Activated CD8-positive, alpha-beta T cell treated with anti-CD3 and anti-CD28 coated beads, Interleukin-2, amount 10 ng/mL, durations not matched to agents 7 days and 5 days (primary cell): ENCODE data around the gene PITPNM3. TPM values are rescaled to one million over a fixed set of nuclear protein-coding genes. Genes with fewer than 3 reads are reported as not detected.

ENCODE experiments used
- ATAC-seq: fragments of 150-1000 bp; cut with Tn5 transposase; one replicate; pipeline ENCODE4 v1.10.0; 2021; ENCODE audit warnings: moderate library complexity
- CTCF ChIA-PET: fragments of 350-600 bp; sonication (Branson Sonifier 250); formaldehyde crosslinking; loops from one replicate; lab custom pipeline; 2021; ENCODE audit warnings: antibody characterized with exemption; lab: Charles Lee
- POLR2A ChIA-PET: fragments of 350-600 bp; sonication (Branson Sonifier 250); formaldehyde crosslinking; loops from one replicate; lab custom pipeline; 2021; ENCODE audit warnings: antibody characterized with exemption; lab: Charles Lee
- DNase-seq: peaks from one replicate; pipeline ENCODE4 v3.0.0-alpha.2; 2020
- H3K27ac Mint-ChIP-seq: one replicate; pipeline ENCODE4 v1.8.0; 2021; ENCODE audit warnings: mild to moderate bottlenecking, mixed read lengths
- H3K27me3 Mint-ChIP-seq: one replicate; pipeline ENCODE4 v1.8.0; 2021; ENCODE audit warnings: low read depth, mixed read lengths
- H3K36me3 Mint-ChIP-seq: one replicate; pipeline ENCODE4 v1.8.0; 2021; ENCODE audit warnings: low read depth, mixed read lengths
- H3K4me1 Mint-ChIP-seq: one replicate; pipeline ENCODE4 v1.8.0; 2021; ENCODE audit warnings: low read depth, mixed read lengths
- H3K4me3 Mint-ChIP-seq: one replicate; pipeline ENCODE4 v1.8.0; 2021; ENCODE audit warnings: mild to moderate bottlenecking, mixed read lengths
- H3K9me3 Mint-ChIP-seq: one replicate; pipeline ENCODE4 v1.8.0; 2022; ENCODE audit warnings: mixed read lengths; ENCODE audit not compliant: insufficient read depth
- total RNA-seq, 2 experiments: library from RNA; stranded (reverse); gene quantifications; one replicate each; pipeline ENCODE4 v1.2.3, GENCODE V29; 2021

Gene PITPNM3
- total RNA-seq, 2 experiments from 2014 or later: 0.68 to 0.71 TPM

DNA sequence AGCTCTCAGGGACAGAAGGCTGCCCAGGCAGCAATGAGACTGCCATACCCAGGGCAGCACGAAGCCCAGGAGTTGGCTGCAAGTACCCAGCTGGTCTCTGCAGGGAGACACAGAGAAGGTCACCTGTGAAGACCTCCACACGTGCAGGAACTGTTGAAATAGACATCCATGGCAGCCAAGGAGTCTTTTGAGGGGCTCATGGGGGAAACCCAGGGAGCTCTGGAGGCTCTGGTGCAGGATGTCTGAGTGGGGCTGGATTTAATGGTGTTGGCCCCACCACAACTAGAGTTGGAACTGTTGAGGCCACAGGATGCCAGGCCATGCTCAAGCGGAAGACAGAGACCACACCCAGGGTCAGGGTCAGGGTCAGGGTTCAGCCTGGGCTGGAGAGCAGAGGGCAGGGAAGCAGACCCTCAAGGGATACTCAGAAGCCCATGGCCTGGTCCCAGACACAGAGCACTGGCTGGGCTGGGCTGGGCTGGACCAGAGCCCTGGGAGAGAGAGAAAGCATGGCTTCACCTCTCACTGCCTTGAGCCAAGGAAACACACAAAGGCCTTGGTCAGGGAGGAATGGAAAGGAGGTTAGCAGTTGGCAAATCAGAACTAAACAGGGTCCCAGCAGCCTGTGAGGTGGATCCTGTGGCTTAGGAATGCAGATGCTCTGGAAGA is 21.4 kb downstream of the PITPNM3 start:
- Mint-ChIP-seq H3K4me3 (no peak overlapping the region), H3K4me1 (no peaks in the 10 kb centered on the region), H3K36me3 (no peaks in the 10 kb centered on the region), H3K9me3 (no peaks in the 10 kb centered on the region), H3K27me3 (no peaks in the 10 kb centered on the region), H3K27ac (no peak overlapping the region)
- ATAC-seq: no peak
- DNase-seq: no peak
- ChIA-PET CTCF (no interaction called here), POLR2A (no interaction called here)

DNA sequence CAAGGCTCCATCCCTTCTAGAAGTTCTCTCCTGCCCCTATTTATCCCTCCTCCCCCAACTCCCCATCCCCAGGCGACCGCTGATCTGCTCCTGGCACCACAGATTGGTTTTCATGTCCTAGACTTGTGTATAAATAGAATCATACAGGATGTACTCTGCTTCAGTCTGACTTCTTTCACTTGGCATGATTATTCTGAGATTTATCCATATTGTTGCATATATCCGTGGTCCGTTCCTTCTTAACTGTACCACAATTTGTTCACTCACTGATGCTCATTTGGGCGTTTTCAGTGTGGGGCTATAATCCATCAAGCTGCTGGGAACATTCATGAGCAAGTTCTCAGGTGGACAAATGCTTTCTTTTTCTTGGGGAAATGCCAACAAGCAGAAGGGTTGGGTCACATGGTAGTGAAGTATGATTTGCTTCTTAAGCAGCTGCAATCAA is 23.9 kb downstream of the PITPNM3 start:
- no peak overlapping the region for H3K4me3 Mint-ChIP-seq
- POLR2A ChIA-PET: no interaction called here
- H3K27ac Mint-ChIP-seq: no peak overlapping the region
- H3K4me1 Mint-ChIP-seq: no peaks in the 10 kb centered on the region
- no peaks in the 10 kb centered on the region for H3K36me3 Mint-ChIP-seq
- CTCF ChIA-PET: interaction anchor here (1.3 kb wide), 1 partner anchor 60 kb away, joined by 3 read pairs; no protein-coding TSS in a partner anchor
- H3K27me3 Mint-ChIP-seq: no peaks in the 10 kb centered on the region
- no peak for ATAC-seq
- H3K9me3 Mint-ChIP-seq: no peaks in the 10 kb centered on the region
- DNase-seq: no peak

DNA sequence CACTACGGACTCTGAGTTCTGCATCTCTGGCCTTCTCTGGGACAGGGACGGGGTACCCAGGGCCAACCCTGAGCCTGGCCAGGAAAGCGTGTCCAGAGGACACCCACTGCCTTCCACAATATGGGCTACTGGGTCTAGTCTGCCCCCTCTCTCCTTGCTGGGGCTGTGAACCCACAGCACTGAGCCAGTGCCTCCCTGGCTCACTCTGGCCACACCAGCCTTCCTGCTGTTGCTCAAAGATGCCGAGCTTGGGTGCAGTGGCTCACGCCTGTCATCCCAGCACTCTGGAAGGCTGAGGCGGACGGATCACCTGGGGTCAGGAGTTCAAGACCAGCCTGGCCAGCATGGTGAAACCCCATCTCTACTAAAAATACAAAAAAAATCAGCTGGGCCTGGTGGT is 24.8 kb downstream of the PITPNM3 start:
- ATAC-seq: no peak
- no peak for DNase-seq
- no peaks in the 10 kb centered on the region for H3K36me3 Mint-ChIP-seq
- no peak overlapping the region for H3K27ac Mint-ChIP-seq
- no peaks in the 10 kb centered on the region for H3K27me3 Mint-ChIP-seq
- no peaks in the 10 kb centered on the region for H3K4me1 Mint-ChIP-seq
- CTCF ChIA-PET: interaction anchor here (1.3 kb wide), 1 partner anchor 60 kb away, joined by 3 read pairs; no protein-coding TSS in a partner anchor
- no peaks in the 10 kb centered on the region for H3K9me3 Mint-ChIP-seq
- no peak overlapping the region for H3K4me3 Mint-ChIP-seq
- POLR2A ChIA-PET: no interaction called here

DNA sequence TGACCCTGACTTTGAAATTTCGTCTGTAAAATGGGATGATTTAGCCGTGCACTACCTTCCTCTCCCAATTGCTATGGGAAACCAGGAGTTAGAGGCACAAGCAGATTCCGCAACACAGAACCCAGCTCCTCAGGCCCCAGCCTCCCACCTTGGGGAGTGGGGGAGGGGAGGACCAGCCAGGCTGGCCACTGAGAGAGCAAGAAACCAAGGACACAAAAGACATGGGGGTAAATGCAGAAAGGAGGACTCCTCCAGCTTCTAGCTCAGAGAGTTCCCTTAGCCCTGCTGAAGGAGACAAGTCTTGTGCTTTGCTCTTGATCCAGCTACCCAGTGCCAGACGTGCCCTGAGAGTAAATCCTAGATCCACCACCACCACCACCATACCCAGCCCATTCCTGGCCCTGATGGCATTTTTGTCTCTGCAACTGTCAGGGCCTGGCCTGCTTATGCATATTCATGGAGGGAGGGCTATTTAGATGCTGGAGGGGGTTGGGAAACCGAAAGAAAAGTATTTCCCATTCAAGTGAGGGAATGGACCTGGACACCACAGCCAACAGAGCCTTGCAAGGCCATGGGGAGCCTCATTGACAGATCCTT is 25.9 kb downstream of the PITPNM3 start:
- CTCF ChIA-PET: no interaction called here
- POLR2A ChIA-PET: no interaction called here
- no peaks in the 10 kb centered on the region for H3K36me3 Mint-ChIP-seq
- no peaks in the 10 kb centered on the region for H3K9me3 Mint-ChIP-seq
- no peaks in the 10 kb centered on the region for H3K4me1 Mint-ChIP-seq
- DNase-seq: no peak
- no peak for ATAC-seq
- no peak overlapping the region for H3K4me3 Mint-ChIP-seq
- no peaks in the 10 kb centered on the region for H3K27me3 Mint-ChIP-seq
- no peak overlapping the region for H3K27ac Mint-ChIP-seq

DNA sequence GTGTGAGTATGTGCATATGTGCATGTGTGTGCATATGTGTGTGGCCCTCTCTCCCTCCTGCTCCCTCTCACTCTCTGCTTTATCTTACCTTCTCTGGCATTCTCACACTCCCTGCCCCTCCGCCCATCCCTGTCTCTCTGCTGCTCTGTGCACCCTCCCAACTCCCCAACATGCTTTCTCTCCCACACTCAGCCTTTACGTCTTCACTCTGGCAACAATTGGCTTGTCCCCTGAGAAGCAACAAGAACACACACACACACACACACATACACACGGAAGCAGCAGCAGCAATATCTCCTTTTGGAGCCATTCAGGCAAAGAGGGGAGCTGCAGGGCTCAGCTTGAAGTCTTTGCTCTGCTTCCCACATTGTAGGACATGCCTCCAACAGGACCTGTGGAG is 27.8 kb downstream of the PITPNM3 start:
- DNase-seq (no peak), ATAC-seq (no peak)
- Mint-ChIP-seq H3K27me3 (no peaks in the 10 kb centered on the region), H3K4me1 (no peaks in the 10 kb centered on the region), H3K9me3 (no peaks in the 10 kb centered on the region), H3K4me3 (no peak overlapping the region), H3K27ac (no peak overlapping the region), H3K36me3 (no peaks in the 10 kb centered on the region)
- ChIA-PET POLR2A (no interaction called here), CTCF (no interaction called here)

DNA sequence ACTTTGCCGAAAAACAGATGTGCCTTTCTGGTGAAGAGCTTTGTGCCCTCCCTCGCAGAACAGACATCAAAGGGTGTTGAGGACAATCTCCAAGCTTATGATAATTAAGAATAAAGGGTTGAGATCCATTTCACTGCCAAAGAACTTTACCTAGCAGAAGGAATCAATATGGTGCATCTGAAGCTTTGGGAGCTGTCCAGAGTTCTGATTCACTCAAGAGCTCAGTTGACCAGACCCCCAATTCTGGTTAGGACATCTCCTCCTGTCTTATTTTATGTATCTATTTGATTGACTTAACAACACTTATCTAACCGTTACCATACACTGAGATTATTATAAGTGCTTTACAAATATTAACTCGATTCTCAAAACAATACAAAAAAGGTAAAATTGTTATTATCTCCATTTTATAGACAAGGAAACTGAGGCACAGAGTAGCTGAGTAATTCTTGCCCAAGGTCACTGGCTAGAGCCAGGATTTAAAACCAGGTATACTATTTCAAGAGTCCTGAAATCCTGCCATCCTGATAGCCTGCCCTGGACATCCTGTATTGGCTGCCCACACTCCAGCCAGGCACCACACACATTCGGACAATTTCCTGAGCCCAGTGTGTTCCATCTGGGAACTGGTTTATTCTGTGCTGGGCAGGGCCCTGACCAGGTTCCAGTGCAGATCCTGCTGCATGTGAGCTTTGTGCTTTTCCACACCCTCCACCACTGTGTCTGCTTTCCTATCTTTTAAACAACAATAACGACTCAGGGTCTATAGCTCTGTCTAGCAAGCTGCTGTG is 29.8 kb downstream of the PITPNM3 start:
- no peaks in the 10 kb centered on the region for H3K36me3 Mint-ChIP-seq
- no peak overlapping the region for H3K27ac Mint-ChIP-seq
- no peaks in the 10 kb centered on the region for H3K4me1 Mint-ChIP-seq
- no peaks in the 10 kb centered on the region for H3K9me3 Mint-ChIP-seq
- ChIA-PET CTCF (interaction anchor here (1.2 kb wide), 1 partner anchor 53 kb away, joined by 3 read pairs; no protein-coding TSS in a partner anchor), POLR2A (no interaction called here)
- H3K27me3 Mint-ChIP-seq: no peaks in the 10 kb centered on the region
- ATAC-seq (no peak), DNase-seq (no peak)
- H3K4me3 Mint-ChIP-seq: no peak overlapping the region

DNA sequence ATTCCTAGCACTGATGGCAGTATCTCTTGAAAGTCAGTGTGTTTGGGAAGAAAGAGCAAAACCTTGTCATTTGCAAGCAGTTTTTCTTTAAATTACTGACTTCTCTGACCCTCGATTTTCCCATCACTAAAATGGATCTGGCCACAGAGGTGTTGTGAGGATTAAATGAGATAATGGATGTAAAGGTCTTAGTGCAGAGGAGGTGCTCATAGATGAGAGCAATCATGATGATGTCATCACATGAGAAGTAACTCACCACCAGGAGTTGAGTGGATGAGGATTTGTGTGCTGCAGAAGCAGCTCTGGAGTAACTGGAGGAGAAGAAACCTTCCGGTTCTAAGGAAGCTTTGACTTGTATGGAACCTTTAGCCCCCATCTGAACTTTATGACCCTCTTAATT is 30.6 kb downstream of the PITPNM3 start:
- H3K36me3 Mint-ChIP-seq: no peaks in the 10 kb centered on the region
- CTCF ChIA-PET: no interaction called here

DNA sequence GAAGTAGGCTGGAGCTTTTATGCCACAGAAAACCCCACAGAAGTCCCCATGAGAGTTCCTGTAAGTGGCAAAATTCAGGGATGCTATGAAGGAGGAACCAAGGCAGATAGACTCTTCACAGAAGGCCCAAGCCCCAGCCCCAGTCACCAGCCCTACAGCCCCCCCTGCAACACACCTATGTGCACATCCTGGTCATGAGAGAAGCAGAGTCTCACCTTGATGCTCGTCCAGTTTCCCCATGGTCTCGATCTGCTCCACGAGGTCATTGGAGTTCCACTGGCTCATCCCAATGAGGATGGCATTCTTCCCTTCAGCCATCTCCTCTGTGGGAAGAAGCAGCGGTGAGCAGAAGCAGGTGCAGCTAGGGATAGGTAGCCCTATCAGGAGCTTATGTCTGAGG is 31.2 kb downstream of the PITPNM3 start:
- Mint-ChIP-seq H3K27ac (no peak overlapping the region), H3K36me3 (no peaks in the 10 kb centered on the region), H3K4me3 (no peak overlapping the region), H3K9me3 (no peaks in the 10 kb centered on the region), H3K4me1 (no peaks in the 10 kb centered on the region), H3K27me3 (no peaks in the 10 kb centered on the region)
- no peak for ATAC-seq
- CTCF ChIA-PET: no interaction called here
- no peak for DNase-seq
- POLR2A ChIA-PET: no interaction called here

More for the DNA sequence above, 30.6 kb downstream of the PITPNM3 start:
- H3K4me1 Mint-ChIP-seq: no peaks in the 10 kb centered on the region
- POLR2A ChIA-PET: no interaction called here
- no peak overlapping the region for H3K27ac Mint-ChIP-seq
- H3K9me3 Mint-ChIP-seq: no peaks in the 10 kb centered on the region
- H3K4me3 Mint-ChIP-seq: no peak overlapping the region
- H3K27me3 Mint-ChIP-seq: no peaks in the 10 kb centered on the region
- no peak for DNase-seq
- no peak for ATAC-seq

DNA sequence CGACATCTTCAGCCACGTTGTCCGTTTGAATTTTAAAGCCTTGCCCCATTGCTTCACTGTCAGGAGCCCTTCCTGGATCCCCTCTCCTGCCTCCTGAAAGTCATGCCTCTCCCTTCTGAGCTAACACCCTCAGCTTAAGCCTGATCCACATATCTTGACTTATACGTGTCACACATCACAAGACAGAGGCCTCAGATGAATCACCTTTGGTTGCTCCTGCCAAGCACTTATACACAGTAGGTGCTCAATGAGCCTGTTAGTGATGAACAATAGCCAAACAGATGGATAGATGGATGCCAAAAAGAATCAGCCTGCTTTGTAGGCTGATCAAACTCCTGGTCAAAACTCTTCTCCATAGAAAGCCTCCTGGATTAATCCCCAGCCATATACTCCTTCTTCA is 31.8 kb downstream of the PITPNM3 start:
- DNase-seq: no peak
- ChIA-PET CTCF (no interaction called here), POLR2A (no interaction called here)
- no peak overlapping the region for H3K27ac Mint-ChIP-seq
- H3K36me3 Mint-ChIP-seq: no peaks in the 10 kb centered on the region
- H3K4me1 Mint-ChIP-seq: no peaks in the 10 kb centered on the region
- no peak overlapping the region for H3K4me3 Mint-ChIP-seq
- H3K27me3 Mint-ChIP-seq: no peaks in the 10 kb centered on the region
- H3K9me3 Mint-ChIP-seq: no peaks in the 10 kb centered on the region
- no peak for ATAC-seq

DNA sequence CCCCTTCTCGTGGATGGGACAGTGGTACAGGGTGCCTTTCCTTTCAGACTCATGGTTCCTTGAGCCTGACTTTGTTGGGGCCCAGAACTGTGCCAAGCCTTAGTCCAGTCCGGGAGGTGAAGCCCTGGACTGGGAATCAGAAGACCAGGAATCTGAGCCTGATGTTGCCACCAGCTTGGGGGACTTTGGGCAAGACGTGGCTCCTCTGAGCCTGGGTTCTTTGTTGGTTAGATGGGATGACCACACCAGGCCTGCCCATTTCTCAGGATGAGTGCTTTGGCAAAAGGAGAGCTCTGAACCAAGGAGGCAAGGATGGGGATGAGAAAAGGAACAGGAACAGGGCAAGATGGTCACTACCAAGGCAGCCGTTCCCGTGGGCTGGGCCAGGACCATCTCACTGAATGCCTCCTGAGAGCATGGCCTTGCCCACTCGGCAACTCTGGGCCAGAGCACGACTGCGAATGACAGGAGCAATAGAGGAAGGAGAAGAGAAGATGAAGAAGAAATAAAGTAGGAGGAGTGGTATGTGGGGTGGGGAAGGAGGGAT is 32.5 kb downstream of the PITPNM3 start:
- ChIA-PET CTCF (no interaction called here), POLR2A (no interaction called here)
- H3K4me1 Mint-ChIP-seq: no peaks in the 10 kb centered on the region
- ATAC-seq (no peak), DNase-seq (no peak)
- no peaks in the 10 kb centered on the region for H3K9me3 Mint-ChIP-seq
- H3K27me3 Mint-ChIP-seq: no peaks in the 10 kb centered on the region
- no peak overlapping the region for H3K4me3 Mint-ChIP-seq
- H3K36me3 Mint-ChIP-seq: no peaks in the 10 kb centered on the region
- H3K27ac Mint-ChIP-seq: no peak overlapping the region

DNA sequence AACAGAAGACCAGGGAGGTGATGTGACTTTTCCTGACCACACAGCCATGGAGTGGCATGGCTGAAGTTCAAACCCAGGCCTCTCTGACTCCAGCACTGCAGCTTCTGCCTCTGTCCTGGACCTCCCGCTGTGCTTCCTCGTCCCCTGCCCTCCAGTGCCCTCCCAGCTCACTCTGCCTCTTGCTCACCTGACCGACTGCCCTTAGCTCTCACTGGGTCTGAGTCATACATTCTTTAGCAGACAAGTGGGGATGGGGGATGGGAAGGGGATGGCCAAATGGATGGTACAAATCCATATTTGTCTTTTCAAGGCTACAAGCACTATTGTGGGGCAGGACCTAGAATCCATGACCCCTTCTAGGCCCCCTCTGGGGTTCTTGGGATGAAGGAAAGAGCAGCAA is 33.0 kb downstream of the PITPNM3 start:
- ChIA-PET CTCF (no interaction called here), POLR2A (no interaction called here)
- Mint-ChIP-seq H3K27ac (no peak overlapping the region), H3K4me3 (no peak overlapping the region), H3K27me3 (no peaks in the 10 kb centered on the region), H3K36me3 (no peaks in the 10 kb centered on the region), H3K4me1 (no peaks in the 10 kb centered on the region), H3K9me3 (no peaks in the 10 kb centered on the region)
- no peak for ATAC-seq
- DNase-seq: no peak

DNA sequence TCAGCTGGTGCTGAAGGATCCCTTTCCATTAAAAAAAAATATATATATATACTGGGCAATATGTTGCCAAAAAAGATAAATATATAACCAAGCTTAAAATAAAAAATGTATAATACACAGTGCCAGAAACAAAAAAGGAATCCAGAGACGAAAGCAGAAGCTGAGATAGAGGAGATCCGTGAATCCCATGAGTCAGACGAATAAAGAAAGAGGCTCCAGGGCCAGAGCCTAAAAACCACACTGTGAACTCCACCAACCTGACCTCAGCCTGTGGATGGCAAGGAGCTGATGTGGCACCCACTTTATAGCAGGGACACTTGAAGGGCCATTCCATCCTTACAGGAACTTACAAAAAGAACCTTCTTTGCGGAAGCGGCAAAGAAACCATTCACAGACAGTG is 34.8 kb downstream of the PITPNM3 start:
- no peak for ATAC-seq
- H3K27ac Mint-ChIP-seq: no peak overlapping the region
- CTCF ChIA-PET: no interaction called here

More for the DNA sequence above, 34.8 kb downstream of the PITPNM3 start:
- no peak for DNase-seq
- H3K27me3 Mint-ChIP-seq: no peaks in the 10 kb centered on the region
- H3K9me3 Mint-ChIP-seq: no peaks in the 10 kb centered on the region
- H3K36me3 Mint-ChIP-seq: no peaks in the 10 kb centered on the region
- POLR2A ChIA-PET: no interaction called here
- H3K4me3 Mint-ChIP-seq: no peak overlapping the region
- H3K4me1 Mint-ChIP-seq: no peaks in the 10 kb centered on the region
